ENCODE measurements around the gene GPC4. TPM values are rescaled to one million over a fixed set of nuclear protein-coding genes. Genes with fewer than 3 reads are reported as not detected.

GPC4 gene
- polyA plus RNA-seq, 6 donors from 2014 or later: 0.25 to 1.3 (median 1.1) TPM; not detected in 1

DNA sequence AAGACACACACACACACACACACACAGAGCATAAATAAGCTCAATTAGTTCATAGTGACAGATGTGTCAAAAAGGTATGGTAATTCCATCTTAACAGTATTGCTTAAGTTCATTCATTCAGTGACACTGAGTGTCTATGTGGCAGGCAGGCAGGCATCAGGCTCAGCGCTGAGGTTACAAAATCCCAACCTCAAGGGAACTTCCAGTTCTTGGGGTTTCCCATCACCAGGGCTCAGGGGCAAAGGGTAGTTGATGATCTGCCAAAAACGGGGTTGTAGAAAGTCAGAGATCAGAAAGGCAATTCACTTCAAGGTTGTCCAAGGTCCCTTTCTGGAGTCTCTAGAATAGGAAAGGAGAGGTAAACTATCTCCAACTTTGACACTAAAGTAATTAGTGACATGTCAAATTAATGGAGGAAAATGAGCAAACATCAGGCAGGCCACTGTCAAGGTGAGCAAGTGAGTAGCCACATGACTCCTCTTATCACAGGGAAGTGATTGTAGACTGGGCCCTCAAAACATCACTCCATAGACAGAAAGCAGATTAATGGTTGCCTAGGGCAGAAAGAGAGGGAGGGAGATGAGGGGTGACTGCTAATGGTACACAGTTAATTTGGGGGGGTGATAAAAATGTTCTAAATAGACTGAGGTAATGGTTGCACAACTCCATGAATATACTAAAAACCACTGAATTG, 41.8 kb downstream of the GPC4 start:
- Mint-ChIP-seq H3K36me3 (no peaks in the 10 kb centered on the region), H3K9me3 (peaks cover 0 to 2% (median 0%) of the 10 kb centered on the region in 7 donors), H3K27me3 (peaks cover 0 to 8% (median 0%) of the 10 kb centered on the region in 3 donors), H3K27ac (no peak overlapping the region), H3K4me3 (no peak overlapping the region), H3K4me1 (peaks cover 0 to 11% (median 6%) of the 10 kb centered on the region in 3 donors)
- DNase-seq (no peak), ATAC-seq (ENCODE audit: low read depth in 2 of 2) (peak in 1 of 2 donors; percentile 18)

DNA sequence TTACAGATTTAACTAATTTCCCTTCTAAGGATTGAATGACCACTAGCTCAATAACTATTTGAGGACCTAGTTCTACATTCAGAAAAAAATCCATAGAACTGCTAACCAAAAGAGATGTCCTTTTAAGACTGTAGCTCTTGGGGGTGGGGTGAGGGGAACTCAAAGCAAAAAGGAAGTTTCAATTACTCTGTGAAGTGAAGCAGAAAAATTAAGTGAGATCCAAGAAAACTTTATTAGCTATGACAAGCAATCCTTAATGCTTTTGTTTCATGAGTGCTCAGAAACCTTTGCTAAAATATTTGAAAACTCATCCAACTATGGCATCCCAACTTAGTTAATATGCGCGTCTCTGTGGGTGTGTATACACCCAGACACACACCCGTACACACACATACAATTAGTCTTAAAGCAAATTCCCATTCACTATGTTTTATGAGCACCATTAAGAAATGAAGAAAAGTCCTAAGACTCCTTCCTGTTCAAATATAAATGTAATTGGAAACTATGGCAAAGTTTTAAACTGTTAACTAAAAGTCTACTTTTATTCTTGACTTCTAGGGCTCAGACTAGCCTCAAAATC, 44.5 kb downstream of the GPC4 start:
- H3K36me3 Mint-ChIP-seq: no peaks in the 10 kb centered on the region
- H3K27ac Mint-ChIP-seq: peak overlapping the region in 1 of 6 donors; percentile 30
- peaks cover 0 to 11% (median 6%) of the 10 kb centered on the region in 3 donors for H3K4me1 Mint-ChIP-seq

DNA sequence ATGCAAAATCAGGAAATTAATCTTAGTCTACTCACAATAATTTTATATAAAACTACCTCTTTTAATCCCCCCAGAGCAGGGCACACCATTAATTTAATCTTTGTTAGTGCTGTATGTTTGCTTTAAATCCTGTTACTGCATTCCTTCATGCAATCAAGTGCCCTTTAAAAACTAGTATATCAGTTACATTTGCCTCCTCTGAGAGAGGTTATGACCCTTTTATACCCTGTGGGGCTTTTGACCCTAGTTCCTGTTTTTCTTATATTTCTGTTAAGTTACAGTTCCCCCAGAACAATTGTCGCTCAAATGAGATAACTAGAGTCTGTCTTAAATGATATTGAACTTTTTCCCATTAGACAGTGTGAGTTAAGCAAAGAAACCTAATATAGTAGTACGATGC, 46.2 kb downstream of the GPC4 start:
- Mint-ChIP-seq H3K27me3 (no peaks in the 10 kb centered on the region), H3K4me1 (peaks cover 0 to 15% (median 6%) of the 10 kb centered on the region in 3 donors), H3K4me3 (peak overlapping the region in 2 of 8 donors; percentile 3 to 29), H3K36me3 (no peaks in the 10 kb centered on the region), H3K27ac (peak overlapping the region in 3 of 6 donors; percentile 29 to 67 (median 64)), H3K9me3 (peaks cover 0 to under 1% (median 0%) of the 10 kb centered on the region in 7 donors)
- DNase-seq (no peak), ATAC-seq (ENCODE audit: low read depth in 2 of 2) (peak; percentile 36 to 37)

More for the DNA sequence above, 44.5 kb downstream of the GPC4 start:
- DNase-seq: no peak
- Mint-ChIP-seq H3K27me3 (no peaks in the 10 kb centered on the region), H3K9me3 (peaks cover 0 to 2% (median 0%) of the 10 kb centered on the region in 7 donors), H3K4me3 (peak overlapping the region in 1 of 8 donors; percentile 17)
- no peak for ATAC-seq (ENCODE audit: low read depth in 2 of 2)

DNA sequence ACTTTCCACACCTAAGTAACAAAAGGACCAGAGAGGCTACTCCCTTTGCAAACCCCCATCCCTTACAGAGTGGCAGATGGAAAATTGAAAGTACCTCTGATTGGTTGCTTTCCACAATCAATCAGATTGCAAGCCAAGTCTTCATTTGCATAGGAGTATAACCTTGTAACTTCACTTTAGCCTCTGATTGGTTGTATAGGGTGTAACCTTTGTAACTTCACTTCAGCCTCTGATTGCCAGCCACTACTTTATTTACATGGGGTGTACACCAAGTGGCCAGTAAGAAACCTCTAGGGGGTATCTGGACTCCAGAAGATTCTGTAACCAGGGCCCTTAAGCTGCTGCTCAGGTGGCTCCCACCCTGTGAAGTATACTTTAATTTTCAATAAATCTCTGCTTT, 48.6 kb downstream of the GPC4 start:
- no peaks in the 10 kb centered on the region for H3K27me3 Mint-ChIP-seq
- no peak overlapping the region for H3K4me3 Mint-ChIP-seq
- no peak for ATAC-seq (ENCODE audit: low read depth in 2 of 2)
- H3K9me3 Mint-ChIP-seq: peaks cover 0 to 5% (median 0%) of the 10 kb centered on the region in 7 donors
- H3K36me3 Mint-ChIP-seq: no peaks in the 10 kb centered on the region
- no peak for DNase-seq
- H3K27ac Mint-ChIP-seq: peak overlapping the region in 1 of 6 donors; percentile 48
- H3K4me1 Mint-ChIP-seq: peaks cover 0 to 15% (median 6%) of the 10 kb centered on the region in 3 donors

- peaks cover 0 to 15% (median 6%) of the 10 kb centered on the region in 3 donors for H3K4me1 Mint-ChIP-seq
- ATAC-seq (ENCODE audit: low read depth in 2 of 2) (no peak), DNase-seq (no peak)
- no peak overlapping the region for H3K27ac Mint-ChIP-seq
- no peaks in the 10 kb centered on the region for H3K27me3 Mint-ChIP-seq
- no peaks in the 10 kb centered on the region for H3K36me3 Mint-ChIP-seq
- H3K4me3 Mint-ChIP-seq: peak overlapping the region in 1 of 8 donors; percentile 16
- peaks cover 0 to 5% (median 0%) of the 10 kb centered on the region in 7 donors for H3K9me3 Mint-ChIP-seq
Observed at GRCh38 chrX:133365871-133366611, 49.2 kb downstream of the GPC4 start.

- H3K27me3 Mint-ChIP-seq: no peaks in the 10 kb centered on the region
- H3K9me3 Mint-ChIP-seq: peaks cover 0 to 5% (median 0%) of the 10 kb centered on the region in 7 donors
- peaks cover 0 to 15% (median 6%) of the 10 kb centered on the region in 3 donors for H3K4me1 Mint-ChIP-seq
- no peaks in the 10 kb centered on the region for H3K36me3 Mint-ChIP-seq
- DNase-seq (no peak), ATAC-seq (ENCODE audit: low read depth in 2 of 2) (no peak)
- H3K4me3 Mint-ChIP-seq: peak overlapping the region in 2 of 8 donors; percentile 16 to 40
- H3K27ac Mint-ChIP-seq: no peak overlapping the region
Observed at GRCh38 chrX:133364865-133365264, 50.4 kb downstream of the GPC4 start.

GRCh38 chrX:133364196-133364595, 51.1 kb downstream of the GPC4 start:
- DNase-seq: no peak
- Mint-ChIP-seq H3K9me3 (peaks cover 0 to 5% (median 0%) of the 10 kb centered on the region in 7 donors), H3K27me3 (no peaks in the 10 kb centered on the region), H3K27ac (no peak overlapping the region), H3K4me1 (peaks cover 0 to 11% (median 4%) of the 10 kb centered on the region in 3 donors), H3K4me3 (peak overlapping the region in 1 of 8 donors; percentile 22), H3K36me3 (no peaks in the 10 kb centered on the region)
- ATAC-seq (ENCODE audit: low read depth in 2 of 2): no peak

GRCh38 chrX:133362538-133362937, 52.8 kb downstream of the GPC4 start:
- no peak for ATAC-seq (ENCODE audit: low read depth in 2 of 2)
- H3K4me1 Mint-ChIP-seq: peaks cover 0 to 5% (median 0%) of the 10 kb centered on the region in 3 donors
- H3K27me3 Mint-ChIP-seq: peaks cover 0 to 5% (median 0%) of the 10 kb centered on the region in 3 donors
- H3K4me3 Mint-ChIP-seq: no peak overlapping the region
- H3K27ac Mint-ChIP-seq: no peak overlapping the region
- DNase-seq: no peak
- peaks cover 0 to 5% (median 0%) of the 10 kb centered on the region in 7 donors for H3K9me3 Mint-ChIP-seq
- H3K36me3 Mint-ChIP-seq: no peaks in the 10 kb centered on the region

DNA sequence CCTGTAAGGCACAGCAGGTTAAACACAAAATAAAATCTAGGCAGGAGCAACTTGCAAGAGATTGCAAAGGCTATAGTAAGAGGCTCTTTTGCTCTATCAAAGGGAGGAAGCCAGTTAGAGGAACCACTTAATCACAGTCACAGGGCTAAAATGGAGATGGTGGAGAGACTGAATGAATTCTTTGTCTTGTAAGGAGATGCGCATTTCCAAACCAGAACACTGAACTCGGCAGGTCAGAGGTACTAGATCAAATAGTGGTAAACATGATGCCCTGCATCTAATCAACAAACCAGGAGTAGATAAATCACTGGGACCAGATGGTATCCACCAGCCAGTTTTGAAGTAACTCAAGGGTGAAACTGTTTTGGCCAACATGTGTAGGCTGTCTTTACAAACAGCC, 55.8 kb downstream of the GPC4 start:
- no peaks in the 10 kb centered on the region for H3K36me3 Mint-ChIP-seq
- H3K27ac Mint-ChIP-seq: no peak overlapping the region
- H3K9me3 Mint-ChIP-seq: peaks cover 0 to 5% (median 0%) of the 10 kb centered on the region in 7 donors
- H3K27me3 Mint-ChIP-seq: peaks cover 0 to 5% (median 0%) of the 10 kb centered on the region in 3 donors
- no peaks in the 10 kb centered on the region for H3K4me1 Mint-ChIP-seq
- DNase-seq (no peak), ATAC-seq (ENCODE audit: low read depth in 2 of 2) (no peak)
- H3K4me3 Mint-ChIP-seq: no peak overlapping the region

DNA sequence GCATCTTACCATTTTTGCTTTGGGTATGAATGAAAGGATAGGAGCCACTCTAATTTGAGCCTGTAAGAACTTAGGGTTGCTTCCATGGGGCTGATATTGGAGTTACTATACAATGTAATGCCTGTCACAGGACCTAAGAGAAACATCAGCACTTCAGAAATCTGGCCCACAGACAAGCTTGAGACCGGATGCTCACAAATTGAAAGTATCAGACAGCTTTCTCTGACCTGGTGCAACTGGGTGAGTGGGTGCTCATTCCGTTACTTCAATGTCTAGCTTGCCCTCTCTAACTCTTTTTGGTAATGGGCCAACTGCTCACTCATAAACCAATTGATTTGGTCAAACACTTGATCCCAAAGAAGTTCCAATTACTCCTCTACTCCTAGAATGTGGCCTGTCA, 62.1 kb downstream of the GPC4 start:
- H3K27ac Mint-ChIP-seq: no peak overlapping the region
- H3K9me3 Mint-ChIP-seq: no peaks in the 10 kb centered on the region
- no peak for ATAC-seq (ENCODE audit: low read depth in 2 of 2)

GRCh38 chrX:133350751-133351150, 64.5 kb downstream of the GPC4 start:
- Mint-ChIP-seq H3K36me3 (no peaks in the 10 kb centered on the region), H3K4me3 (no peak overlapping the region), H3K4me1 (peaks cover 0 to 5% (median 0%) of the 10 kb centered on the region in 3 donors), H3K27me3 (no peaks in the 10 kb centered on the region), H3K27ac (no peak overlapping the region), H3K9me3 (no peaks in the 10 kb centered on the region)
- no peak for ATAC-seq (ENCODE audit: low read depth in 2 of 2)
- no peak for DNase-seq

More for the DNA sequence above, 62.1 kb downstream of the GPC4 start:
- H3K4me3 Mint-ChIP-seq: no peak overlapping the region
- no peaks in the 10 kb centered on the region for H3K36me3 Mint-ChIP-seq
- no peaks in the 10 kb centered on the region for H3K27me3 Mint-ChIP-seq
- H3K4me1 Mint-ChIP-seq: peaks cover 0 to 5% (median 0%) of the 10 kb centered on the region in 3 donors
- DNase-seq: no peak

GRCh38 chrX:133346026-133346425, 69.3 kb downstream of the GPC4 start:
- Mint-ChIP-seq H3K36me3 (no peaks in the 10 kb centered on the region), H3K4me1 (peaks cover 0 to 2% (median 0%) of the 10 kb centered on the region in 3 donors), H3K27ac (no peak overlapping the region), H3K9me3 (peaks cover 0 to 3% (median 0%) of the 10 kb centered on the region in 7 donors), H3K4me3 (no peak overlapping the region), H3K27me3 (no peaks in the 10 kb centered on the region)
- DNase-seq (no peak), ATAC-seq (ENCODE audit: low read depth in 2 of 2) (no peak)

GRCh38 chrX:133339566-133339965, 75.7 kb downstream of the GPC4 start:
- H3K4me3 Mint-ChIP-seq: no peak overlapping the region

More at GRCh38 chrX:133339566-133339965, 75.7 kb downstream of the GPC4 start:
- Mint-ChIP-seq H3K9me3 (no peaks in the 10 kb centered on the region), H3K27me3 (no peaks in the 10 kb centered on the region), H3K27ac (no peak overlapping the region), H3K36me3 (no peaks in the 10 kb centered on the region), H3K4me1 (no peaks in the 10 kb centered on the region)
- ATAC-seq (ENCODE audit: low read depth in 2 of 2) (no peak), DNase-seq (no peak)

Data from naive B cell (primary cell).